Renal cortical epithelial cell (primary cell): ENCODE measurements around the gene ABTB2. TPM values are rescaled to one million over a fixed set of nuclear protein-coding genes. Genes with fewer than 3 reads are reported as not detected.
A peak's percentile ranks its signal among the peaks of the same experiment; 100 is the strongest.
"Not testable (repeated sequence)": the region's sequence is repeated elsewhere in the genome, so short reads cannot be mapped to it uniquely, and the experiment has no call there.

Source experiments
- DNase-seq: peaks from one replicate; pipeline ENCODE4 v3.0.0-alpha.2; 2011; ENCODE audit warnings: low read depth
- total RNA-seq: library from RNA; depleted of rRNA; stranded (reverse); fragments of >200 nt; gene quantifications from 2 replicates; pipeline ENCODE4 v1.2.3, GENCODE V29; 2014

ABTB2 gene
- total RNA-seq, 1 donor from 2014 or later = 44.1 TPM

DNA sequence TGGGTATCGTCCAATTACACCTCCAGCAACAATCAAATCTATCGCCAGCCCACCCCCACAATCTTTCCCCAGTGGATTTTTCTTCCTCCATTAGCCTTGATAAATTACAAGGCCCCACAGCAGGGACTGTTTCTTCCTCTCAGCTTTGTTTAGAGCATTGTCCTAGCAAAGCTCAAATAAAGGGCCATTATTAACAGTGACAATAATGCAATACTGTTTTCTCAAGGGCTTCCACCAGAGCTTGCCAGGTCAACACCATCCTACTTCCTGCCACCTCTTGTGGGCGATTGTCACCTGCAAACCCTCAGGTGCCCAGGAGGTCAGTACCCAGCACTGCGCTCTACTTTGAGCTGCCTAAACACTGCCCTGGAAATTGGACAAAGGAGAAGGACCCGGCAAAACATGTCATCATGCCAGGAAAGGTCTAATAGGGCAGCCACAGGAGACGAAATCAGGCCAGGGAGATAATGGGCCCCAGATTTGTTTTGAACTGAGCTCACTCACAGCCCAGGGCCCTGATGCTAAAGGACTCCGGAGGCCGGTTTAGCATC is 95.2 kb downstream of the ABTB2 start:
- no peak for DNase-seq

DNA sequence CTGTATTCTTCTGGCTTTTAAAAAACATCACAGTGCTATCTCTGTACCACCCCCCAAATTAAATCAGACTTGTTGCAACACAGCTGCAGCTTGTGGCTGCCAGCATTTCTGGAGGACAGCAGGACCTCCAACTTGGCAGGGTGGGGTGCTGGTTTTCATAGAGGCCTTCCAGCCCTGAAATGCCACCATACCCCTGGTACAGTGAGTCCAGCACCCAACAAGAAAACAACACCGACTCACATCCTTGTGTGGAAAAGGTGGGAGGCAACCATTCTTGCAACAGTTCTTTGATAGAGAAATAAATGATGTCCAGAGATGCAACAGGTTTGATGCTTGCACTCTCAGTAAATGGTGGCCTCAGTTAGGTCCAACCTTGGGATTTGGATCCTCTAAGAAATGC is 96.0 kb downstream of the ABTB2 start:
- no peak for DNase-seq

DNA sequence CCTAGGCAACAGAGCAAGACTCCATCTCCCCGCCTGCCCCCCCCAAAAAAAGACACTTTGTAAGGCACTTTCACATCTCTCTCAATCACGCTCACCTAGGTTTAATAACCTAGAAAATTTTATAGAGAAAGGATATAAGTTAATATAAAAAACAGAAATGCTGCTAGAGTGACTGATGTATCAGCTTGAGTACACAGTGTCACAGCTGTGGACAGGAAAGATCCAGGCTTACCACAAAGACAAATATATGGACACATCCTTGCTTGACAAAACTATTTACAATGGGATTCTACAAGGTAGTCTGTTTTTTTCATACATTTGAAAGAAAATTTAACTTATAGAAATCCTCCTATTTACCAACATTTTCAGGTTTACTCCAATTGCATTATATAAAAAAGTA is 96.7 kb downstream of the ABTB2 start:
- no peak for DNase-seq

DNA sequence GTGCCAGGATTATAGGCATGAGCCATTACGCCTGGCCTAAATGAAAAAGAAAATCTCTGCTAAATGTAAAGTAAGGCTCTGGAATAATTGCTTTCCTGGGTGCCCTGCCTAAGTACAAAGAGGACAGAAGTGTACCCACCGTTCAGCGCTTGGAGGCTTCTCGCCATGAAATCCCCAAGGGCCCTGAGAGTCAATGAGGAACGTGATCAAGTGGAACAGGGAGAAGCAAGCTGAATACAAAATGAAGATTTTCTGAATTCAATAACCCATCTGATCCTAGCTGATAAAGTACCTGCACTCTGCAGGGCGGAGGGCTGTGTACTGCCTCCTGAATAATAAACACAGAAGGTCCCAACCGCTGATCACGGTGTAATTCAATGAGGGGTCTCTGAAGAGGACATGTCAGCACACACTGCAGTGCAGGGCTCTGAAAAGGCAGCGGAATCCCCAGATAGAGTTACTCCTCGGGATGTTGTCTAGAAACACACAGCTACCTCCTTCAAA is 97.7 kb downstream of the ABTB2 start:
- no peak for DNase-seq

DNA sequence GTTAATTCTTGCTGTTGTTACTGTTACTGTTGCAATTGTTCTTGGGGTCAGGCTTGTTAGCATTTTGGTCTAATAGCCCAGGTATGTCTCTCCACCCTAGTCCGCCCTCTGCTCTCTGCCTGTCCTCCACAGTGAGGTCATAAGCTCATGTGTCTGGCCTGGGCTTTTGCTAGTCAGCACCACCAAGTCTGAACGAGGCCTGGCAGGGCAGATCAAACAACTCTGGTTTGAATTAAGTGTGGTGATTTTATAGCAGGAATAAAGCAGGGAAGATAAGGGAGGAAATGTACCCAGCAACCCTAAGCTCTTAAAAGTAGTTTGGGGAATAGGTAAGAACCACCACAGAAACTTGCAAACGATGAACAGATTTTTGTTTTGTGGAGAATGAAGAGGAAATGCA is 98.7 kb downstream of the ABTB2 start:
- DNase-seq = peak; percentile 35

DNA sequence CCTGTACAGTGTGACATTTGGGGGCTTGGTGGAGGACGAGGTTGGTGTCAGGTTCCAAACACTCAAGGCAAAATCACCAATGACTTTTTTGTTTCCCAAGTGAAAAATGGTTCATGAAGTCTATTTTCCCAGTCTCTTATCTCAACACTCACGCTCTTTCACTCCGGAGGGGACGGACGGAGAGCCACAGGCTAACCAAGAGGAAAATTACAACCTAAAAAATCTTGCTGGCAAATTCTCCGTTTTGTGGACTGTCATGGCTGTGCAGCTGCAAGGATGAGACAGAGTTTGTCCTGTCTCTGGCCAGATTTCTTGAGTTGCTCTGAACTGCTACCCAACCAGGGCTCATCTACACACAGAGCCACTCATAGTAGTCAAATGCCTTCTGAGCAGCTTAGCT is 101.2 kb downstream of the ABTB2 start:
- DNase-seq = no peak

DNA sequence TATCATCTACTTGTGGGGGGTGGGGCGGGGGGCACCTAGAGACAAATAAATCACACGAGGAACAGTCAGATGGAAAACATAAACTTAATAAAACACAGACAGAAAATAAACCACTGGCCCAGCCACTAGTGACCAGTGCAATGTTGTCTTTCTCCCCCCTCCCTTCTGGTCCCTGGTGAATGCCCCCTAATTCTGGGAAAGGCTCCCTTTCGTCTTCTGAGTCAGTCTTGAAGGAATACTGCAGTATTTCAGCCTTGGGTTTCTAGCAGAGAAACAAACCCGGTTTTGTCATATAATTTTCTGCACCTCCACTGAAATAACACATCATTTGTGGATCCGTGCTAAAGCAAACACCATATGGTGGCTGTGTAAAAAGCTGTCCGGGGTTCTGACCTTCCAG is 101.7 kb downstream of the ABTB2 start:
- DNase-seq = no peak

DNA sequence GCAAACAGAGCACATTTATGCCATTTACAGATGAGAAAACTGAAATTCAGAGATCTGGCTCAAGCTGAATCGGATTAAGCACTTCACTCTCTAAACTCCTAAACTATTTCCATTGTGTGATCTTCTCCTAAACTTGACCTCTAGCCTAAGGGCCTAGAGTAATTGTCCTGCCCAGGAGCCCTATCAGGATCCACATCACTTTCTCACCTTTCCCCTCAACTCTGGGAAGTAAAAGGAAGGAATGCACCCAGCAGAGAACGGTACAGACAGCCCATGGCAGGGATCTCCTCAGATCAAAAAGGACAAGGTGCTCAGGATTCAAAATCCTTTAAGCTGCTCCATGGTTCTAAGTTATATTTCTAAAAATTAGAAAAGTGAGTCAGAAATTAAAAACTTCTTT is 102.7 kb downstream of the ABTB2 start:
- no peak for DNase-seq

DNA sequence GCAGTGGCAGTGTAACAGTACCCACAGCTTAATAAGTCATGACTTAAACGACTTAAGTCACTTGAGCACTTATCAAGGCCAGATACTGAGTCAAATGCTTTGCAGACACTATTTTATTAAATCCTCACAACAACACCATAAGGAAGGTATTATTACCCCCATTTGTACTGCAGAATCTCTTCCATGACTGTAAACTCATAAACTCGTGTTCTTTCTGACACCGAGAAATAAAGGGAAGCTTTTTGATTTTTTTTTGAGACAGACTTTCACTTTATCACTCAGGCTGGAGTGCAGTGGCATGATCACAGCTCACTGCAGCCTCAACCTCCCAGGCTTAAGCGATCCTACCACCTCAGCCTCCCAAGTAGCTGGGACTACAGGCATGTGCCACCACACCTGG is 103.8 kb downstream of the ABTB2 start:
- DNase-seq = no peak

DNA sequence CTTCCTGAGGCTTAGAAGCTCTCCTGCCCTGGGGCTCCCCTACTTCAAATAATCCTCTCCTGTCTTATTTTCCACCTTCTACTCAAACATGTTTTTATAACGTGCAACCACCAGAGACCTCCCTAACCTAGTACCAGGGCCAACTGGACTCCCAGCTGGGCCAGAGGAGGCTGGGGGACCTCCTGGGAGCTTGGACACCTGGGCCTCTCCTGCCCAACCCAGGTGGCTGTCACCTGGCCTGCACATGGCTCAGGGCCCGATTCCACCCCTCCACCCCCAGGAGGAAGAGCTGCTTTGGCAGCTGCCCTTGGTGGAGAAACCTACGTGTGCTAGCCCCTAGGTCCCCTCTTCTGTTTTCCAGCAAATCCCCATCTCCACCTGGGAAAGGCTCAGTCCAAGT is 105.2 kb downstream of the ABTB2 start:
- no peak for DNase-seq

DNA sequence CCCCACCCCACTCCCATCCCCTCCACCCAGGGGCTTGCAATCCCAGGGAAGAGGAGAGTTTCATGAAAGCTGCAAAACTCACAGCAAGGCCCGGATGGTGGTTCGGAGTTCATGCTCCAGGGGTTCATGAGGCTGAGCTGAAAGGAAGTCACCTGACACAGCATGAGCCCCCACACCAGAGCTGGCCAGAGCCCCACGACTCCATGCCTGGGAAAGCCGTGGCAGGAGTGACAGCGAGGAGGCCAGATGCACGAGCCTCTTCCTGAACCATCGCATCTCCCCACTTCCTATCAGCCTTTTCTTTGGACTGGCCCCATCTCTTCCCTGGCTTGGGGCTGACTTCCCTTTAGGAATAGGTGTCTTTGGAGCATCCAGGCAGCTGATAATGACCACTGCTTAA is 105.8 kb downstream of the ABTB2 start:
- no peak for DNase-seq

DNA sequence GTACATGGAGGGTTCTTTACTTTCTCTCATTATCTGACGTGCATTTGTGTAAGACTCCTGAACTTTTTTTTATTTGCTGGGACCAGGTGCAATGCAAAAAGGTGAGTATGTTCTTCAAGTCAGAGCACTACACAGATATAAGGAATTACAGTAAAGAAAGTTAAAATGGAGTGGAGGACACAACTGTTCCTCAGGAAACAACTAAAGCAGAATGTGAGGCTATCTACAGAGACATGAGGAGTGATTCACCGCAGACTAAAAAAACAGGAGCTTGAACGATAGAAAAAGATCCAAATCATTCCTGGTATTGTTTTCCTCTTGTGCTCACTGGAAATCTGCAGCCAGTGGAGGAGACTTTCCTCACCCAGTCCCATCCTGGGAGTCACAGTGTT is 106.2 kb downstream of the ABTB2 start:
- no peak for DNase-seq

DNA sequence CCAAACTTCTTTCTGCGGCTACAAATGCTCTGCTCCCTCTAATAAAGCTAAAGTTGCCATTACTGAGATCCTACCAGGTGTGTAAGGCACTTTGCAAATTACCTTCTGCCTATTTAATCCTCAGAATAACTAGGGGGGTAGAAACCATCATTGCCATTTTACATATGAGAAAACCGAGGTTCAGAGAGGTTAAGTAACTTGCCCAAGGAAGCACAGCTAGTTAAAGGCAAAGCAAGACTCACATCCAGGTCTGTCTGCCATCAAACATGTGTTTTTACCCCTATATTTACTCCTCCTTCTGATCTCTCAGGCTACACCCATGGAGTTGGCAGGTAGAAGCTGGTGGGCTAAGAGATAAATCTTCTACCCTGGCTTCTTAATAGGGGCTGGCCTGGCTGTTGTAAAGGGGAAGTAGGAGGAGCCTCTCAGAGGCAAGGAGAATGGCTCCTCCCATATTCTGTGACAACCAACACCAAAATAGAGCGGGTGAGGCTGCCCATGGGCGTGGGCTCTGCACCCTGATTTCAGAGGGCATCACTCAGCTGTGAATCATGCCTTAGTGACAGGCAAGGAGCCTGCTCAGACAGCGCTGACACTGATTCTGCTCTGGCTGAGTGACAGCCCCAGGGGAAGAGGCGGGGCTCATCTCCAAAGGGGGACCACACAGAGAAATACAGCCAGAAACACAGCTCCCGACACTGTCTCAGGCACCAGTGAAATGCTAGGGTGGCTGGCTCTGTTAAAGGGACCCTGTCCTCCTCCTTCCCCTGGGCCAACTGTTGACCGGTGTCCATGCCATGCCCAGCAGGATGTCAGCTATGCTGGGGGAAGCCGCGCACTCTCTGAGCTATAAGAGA is 106.8 kb downstream of the ABTB2 start:
- DNase-seq = peak; percentile 42

DNA sequence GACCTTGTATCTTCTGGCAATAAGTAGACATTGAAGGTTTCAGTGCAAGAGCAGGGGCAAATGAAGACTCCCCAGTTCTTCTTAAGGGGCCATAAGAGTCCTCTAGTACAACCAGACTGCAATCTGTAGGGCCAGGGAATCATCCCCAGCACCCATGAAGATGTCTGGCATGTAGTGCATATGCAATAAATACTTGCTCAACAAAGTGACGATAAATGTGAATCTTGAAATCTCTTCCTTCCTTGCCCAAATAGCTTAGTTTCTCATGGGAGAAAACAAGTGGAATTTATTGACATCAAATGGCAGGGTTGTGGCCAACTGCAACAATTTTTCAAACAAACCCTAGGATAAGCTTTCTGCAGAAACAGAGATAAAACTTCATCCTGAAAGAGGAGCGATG is 107.6 kb downstream of the ABTB2 start:
- DNase-seq = no peak

DNA sequence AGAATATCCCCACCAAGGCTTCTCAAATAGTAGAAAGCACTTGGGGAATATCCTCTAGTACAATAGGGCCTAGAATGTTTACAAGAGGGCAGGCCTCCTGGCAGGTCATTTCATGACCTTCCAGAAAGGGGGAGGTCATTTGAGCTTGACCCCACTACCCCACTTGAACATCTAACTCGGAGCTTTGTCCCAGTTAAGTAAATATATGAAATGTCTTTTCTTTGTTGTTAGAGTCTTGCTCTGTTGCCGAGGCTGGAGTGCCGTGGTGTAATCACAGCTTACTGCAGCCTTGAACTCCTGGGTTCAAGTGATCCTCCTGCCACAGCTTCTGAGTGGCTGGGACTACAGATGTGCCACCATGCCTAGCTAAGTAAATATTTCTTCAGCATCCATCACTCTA is 108.4 kb downstream of the ABTB2 start:
- no peak for DNase-seq

DNA sequence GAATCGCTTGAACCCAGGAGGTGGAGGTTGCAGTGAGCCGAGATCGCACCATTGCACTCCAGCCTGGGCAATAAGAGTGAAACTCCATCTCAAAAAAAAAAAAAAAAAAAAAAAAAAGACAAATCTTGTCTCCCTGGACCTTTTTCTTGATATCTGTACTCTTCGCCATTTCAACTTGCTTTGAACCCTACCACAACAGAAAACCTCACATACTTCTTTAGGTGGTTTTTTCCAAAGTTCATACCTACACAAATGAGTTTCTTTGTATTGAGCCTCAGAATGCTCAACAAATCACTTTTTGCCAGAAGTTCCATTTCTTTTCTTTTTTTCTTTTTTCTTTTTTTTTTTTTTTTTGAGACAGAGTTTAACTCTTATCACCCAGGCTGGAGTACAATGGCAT is 111.3 kb downstream of the ABTB2 start:
- not testable (repeated sequence) for DNase-seq

DNA sequence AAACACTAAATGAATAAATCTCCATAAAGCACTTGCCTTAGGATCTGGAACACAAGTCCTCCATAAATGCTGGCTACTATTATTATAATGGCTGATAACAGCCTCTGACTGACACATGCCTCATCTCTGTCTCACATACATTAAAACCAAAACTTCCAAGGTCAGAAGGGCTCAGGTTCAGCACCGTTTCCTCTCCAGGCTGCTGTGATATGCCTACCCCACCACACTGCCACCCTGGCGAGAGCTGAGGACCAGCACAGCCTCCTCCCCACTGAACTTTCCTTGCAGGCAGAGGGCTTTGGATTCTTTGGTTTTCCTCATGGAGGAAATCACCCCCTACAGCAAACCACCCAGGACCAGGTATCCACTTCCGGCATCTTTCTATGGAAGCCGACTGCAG is 112.8 kb downstream of the ABTB2 start:
- no peak for DNase-seq

DNA sequence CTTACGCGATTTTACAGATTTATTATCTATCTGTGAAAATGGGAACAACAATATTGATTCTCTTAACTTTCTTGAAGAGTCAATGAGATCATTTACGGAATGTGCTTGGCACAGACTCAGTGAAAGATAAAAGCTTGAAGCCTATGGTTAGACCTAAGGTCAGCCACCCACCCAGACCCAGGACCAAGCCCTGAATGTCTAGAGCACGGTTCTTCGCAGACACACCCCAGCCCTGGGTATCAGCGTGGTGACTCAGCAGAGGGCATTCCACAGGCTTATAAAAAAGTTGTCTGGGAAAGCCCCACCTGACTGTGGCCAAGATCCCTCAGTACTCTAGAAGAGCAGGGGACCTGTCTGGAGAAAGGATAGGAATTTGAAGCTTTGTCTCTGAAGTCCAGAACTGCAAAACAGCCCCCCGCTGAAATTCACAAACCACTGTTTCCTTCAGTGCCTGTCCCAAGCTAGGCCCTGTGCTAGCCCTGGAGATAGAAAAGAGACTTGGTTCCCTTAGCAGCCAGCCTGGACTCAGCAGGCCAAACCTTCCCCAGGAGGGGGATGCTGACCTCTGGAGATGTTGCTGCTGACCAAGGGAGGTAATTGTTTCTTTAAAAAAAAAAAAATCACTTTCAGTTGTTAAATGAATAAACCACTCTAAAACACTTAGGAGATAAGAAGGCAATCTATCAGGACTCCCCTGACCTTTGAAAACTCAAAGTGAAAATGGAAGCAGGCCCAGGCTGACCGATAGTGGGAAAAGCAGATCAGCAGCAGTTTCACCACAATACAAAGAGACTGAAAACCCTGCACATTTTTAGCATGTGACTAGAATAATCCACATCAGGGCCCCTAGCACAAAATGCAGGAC is 114.0 kb downstream of the ABTB2 start:
- DNase-seq = peak; percentile 91

DNA sequence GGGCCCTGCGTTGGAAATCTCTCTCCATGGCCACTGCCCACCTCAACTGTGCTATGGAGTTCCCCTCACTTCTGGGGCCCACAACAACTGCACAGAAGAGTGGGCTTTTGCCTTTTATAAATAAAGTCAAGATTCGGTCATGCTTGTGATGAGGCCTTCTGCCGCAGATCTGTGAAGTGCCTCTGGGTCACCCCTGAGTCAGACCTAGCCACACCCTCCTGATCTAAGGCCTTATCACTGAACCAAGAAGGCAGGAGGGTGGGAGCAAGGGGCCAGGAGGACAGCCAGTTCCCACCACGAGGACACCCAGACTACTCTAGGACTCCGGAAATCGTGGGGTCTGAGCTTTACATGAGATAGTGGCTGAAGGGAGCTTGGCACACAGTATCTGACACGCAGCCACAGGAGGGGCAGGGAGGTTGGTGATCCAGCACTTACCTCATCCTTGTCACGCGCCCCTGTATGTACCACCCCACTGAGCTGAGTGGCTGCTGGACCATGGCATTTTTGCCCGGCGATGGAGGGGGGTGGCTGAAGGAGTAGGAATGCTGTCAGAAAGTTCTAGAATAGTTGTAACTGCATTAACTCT is 115.7 kb downstream of the ABTB2 start:
- DNase-seq = peak; percentile 72

DNA sequence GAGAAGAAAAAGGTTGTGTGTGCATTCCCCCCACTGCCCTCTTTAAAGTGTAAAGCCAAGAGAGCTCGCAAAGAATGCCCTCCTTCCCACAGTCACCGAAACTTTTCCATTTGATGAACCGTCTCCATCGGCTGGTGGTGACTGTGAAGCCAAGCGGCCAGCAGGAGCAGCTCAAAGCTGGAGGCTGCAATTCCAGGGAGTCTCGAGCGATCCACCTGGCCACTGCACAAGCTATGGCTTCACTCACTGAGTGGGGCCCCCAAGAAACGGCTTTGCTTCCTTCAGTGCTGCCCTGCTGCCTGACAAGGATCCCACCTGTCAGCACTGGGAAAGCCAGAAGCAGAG is 117.7 kb downstream of the ABTB2 start:
- DNase-seq = no peak

DNA sequence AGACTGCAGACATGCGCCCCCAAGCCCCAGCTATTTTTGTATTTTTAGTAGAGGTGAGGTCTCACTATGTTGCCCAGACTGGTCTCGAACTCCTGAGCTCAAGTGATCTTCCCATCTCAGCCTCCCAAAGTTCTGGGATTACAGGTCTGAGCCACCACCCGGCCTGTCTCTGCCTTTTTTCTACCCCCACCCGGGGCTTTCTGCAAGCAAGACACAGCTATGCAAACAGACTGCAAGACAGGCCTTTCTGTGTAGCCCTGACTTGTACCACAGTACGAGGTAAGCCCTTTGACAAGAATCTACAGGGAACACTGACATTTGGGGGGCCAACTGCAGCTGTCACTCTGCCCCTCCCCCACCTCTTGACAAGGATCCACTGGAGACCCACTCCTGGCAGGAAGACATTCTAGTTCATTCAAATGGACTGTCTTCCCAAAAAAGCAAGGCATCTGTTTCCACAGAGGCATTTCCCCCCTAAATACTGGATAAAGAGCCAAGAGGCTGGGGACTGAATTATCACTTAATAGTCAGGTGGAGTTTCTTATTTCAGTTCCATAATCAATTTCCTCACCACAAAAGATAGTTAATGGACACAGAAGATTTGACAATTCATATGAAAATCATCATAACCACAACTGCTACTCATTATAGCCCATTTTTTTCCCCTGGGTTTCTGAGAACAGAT is 118.2 kb downstream of the ABTB2 start:
- no peak for DNase-seq

DNA sequence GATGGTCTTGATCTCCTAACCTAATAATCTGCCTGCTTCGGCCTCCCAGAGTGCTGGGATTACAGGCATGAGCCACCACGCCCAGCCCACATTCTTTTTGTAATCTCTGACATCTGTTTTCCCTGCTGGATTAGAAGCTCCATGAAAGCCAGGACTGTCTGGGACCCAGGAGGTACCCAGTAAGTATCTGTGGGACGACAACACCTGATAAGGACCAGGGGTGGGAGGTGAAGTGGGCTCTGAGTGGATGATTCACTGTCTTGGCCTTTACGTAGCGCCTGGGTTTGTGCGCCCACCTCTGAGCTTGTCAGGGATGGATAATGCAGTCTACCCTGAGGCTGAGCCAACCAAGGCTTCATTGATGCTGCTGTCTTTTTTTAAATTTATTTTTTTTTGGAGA is 118.8 kb downstream of the ABTB2 start:
- DNase-seq = no peak
